Gastroesophageal sphincter (tissue), 3 donors: ENCODE data around the gene SMURF2.

Experiments used
- EP300 ChIP-seq: sonication (generic); formaldehyde crosslinking; IDR thresholded peaks from one replicate; pipeline ENCODE4 v1.6.1; 2017; ENCODE audit warnings: antibody characterized with exemption, mild to moderate bottlenecking
- POLR2A ChIP-seq, 2 donors: fragments of 450-650 bp; IDR thresholded peaks; one replicate each; pipeline ENCODE4 v1.6.1; 2017; ENCODE audit warnings: antibody characterized with exemption in 2 of 2, mild to moderate bottlenecking in 2 of 2, moderate library complexity in 1 of 2
- TF ChIP-seq, protein P1 (sequence below), 4 experiments: fragments of 200-600 bp in 2 of 4; fragments of 450-650 bp in 2 of 4; sonication (generic) in 1 of 4; IDR thresholded peaks; one replicate each; pipeline ENCODE4 v1.5.1; 2017 to 2019; ENCODE audit warnings: antibody characterized with exemption in 4 of 4, mild to moderate bottlenecking in 2 of 4, moderate library complexity in 2 of 4

DNA sequence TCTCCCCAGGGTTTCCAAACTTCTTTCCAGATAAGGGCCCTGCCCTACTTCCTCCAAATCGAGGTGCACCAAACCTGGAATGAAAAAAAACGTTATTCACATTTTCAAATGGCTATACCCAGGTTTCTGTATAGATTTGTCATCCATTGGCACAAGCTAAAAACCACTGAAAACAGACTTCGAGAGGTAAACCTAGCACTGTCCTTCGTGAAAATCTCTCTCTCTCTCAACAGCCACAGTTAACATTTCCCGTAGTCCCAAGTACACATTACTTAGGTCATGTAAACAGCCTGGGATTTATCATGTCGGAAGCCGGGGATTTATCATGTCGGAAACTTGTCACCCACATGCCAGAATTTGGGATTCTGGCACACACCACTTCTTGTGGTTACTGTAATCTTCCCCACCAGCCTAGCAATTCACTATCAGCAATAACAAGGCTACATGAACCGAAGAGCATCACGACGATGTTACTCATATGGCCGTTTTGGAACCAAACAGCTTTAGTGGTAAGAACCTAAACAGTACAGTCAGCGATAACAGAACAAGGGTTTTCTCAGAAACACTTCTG, 157.3 kb downstream of the SMURF2 start:
- TF ChIP-seq POLR2A (IDR thresholded peaks at IDR 0.05) = no peak
- TF ChIP-seq EP300 = no peak
- TF ChIP-seq, protein P1, sequence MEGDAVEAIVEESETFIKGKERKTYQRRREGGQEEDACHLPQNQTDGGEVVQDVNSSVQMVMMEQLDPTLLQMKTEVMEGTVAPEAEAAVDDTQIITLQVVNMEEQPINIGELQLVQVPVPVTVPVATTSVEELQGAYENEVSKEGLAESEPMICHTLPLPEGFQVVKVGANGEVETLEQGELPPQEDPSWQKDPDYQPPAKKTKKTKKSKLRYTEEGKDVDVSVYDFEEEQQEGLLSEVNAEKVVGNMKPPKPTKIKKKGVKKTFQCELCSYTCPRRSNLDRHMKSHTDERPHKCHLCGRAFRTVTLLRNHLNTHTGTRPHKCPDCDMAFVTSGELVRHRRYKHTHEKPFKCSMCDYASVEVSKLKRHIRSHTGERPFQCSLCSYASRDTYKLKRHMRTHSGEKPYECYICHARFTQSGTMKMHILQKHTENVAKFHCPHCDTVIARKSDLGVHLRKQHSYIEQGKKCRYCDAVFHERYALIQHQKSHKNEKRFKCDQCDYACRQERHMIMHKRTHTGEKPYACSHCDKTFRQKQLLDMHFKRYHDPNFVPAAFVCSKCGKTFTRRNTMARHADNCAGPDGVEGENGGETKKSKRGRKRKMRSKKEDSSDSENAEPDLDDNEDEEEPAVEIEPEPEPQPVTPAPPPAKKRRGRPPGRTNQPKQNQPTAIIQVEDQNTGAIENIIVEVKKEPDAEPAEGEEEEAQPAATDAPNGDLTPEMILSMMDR (IDR thresholded peaks at IDR 0.05) = no peak
